Astrocyte (in vitro differentiated cells and primary cell): ENCODE results near the gene ATP2B2. TPM values are rescaled to one million over a fixed set of nuclear protein-coding genes. Genes with fewer than 3 reads are reported as not detected.

Experiments
- DNase-seq: peaks from one replicate; pipeline ENCODE4 v3.0.0-alpha.2; 2010; ENCODE audit warnings: low read depth
- FAIRE-seq: peaks from 2 replicates; lab custom pipeline; 2011; peaks lifted over from hg19 to GRCh38; lab: Jason Lieb, UNC
- H2AFZ ChIP-seq: 2 replicates; pipeline ENCODE4 v1.6.0; 2012; ENCODE audit warnings: low read depth, low read length, inconsistent platforms
- H3K27ac ChIP-seq: 2 replicates; pipeline ENCODE4 v1.5.1; 2011; ENCODE audit warnings: low read depth, low read length, inconsistent platforms
- H3K27me3 ChIP-seq: 2 replicates; pipeline ENCODE4 v1.6.0; 2011; ENCODE audit warnings: low read length, inconsistent platforms; ENCODE audit not compliant: insufficient read depth
- H3K36me3 ChIP-seq: 2 replicates; pipeline ENCODE4 v1.5.1; 2011; ENCODE audit warnings: low read length, inconsistent platforms; ENCODE audit not compliant: insufficient read depth
- H3K4me1 ChIP-seq: 2 replicates; pipeline ENCODE4 v1.5.1; 2011; ENCODE audit warnings: low read length, inconsistent platforms; ENCODE audit not compliant: insufficient read depth
- H3K4me2 ChIP-seq: 2 replicates; pipeline ENCODE4 v1.6.0; 2012; ENCODE audit warnings: low read length, inconsistent platforms
- H3K4me3 ChIP-seq: 2 replicates; pipeline ENCODE4 v1.5.1; 2011; ENCODE audit warnings: low read depth, mild to moderate bottlenecking, low read length, inconsistent platforms; ENCODE audit not compliant: insufficient read depth
- H3K79me2 ChIP-seq: 2 replicates; pipeline ENCODE4 v1.6.0; 2012; ENCODE audit warnings: mild to moderate bottlenecking, low read length, inconsistent platforms; ENCODE audit not compliant: insufficient read depth
- H3K9ac ChIP-seq: 2 replicates; pipeline ENCODE4 v1.6.0; 2012; ENCODE audit warnings: mild to moderate bottlenecking, low read length, inconsistent platforms
- H3K9me3 ChIP-seq: 2 replicates; pipeline ENCODE4 v1.5.1; 2012; ENCODE audit warnings: low read depth, mild to moderate bottlenecking, low read length, inconsistent platforms; ENCODE audit not compliant: insufficient read depth
- H4K20me1 ChIP-seq: 2 replicates; pipeline ENCODE4 v1.6.0; 2012; ENCODE audit warnings: low read length, inconsistent platforms; ENCODE audit not compliant: insufficient read depth
- H3K27ac Mint-ChIP-seq: one replicate; pipeline ENCODE4 v1.8.0; 2021; ENCODE audit warnings: mild to moderate bottlenecking, mixed read lengths; ENCODE audit not compliant: unreplicated experiment
- H3K27me3 Mint-ChIP-seq: one replicate; pipeline ENCODE4 v1.8.0; 2021; ENCODE audit warnings: low read depth, mixed read lengths; ENCODE audit not compliant: unreplicated experiment
- H3K36me3 Mint-ChIP-seq: one replicate; pipeline ENCODE4 v1.8.0; 2021; ENCODE audit warnings: low read depth, mixed read lengths; ENCODE audit not compliant: unreplicated experiment
- H3K4me1 Mint-ChIP-seq: one replicate; pipeline ENCODE4 v1.8.0; 2021; ENCODE audit warnings: low read depth, mixed read lengths; ENCODE audit not compliant: unreplicated experiment
- H3K4me3 Mint-ChIP-seq: one replicate; pipeline ENCODE4 v1.8.0; 2021; ENCODE audit warnings: mild to moderate bottlenecking, moderate library complexity, mixed read lengths; ENCODE audit not compliant: unreplicated experiment
- H3K9me3 Mint-ChIP-seq: one replicate; pipeline ENCODE4 v1.8.0; 2021; ENCODE audit warnings: mild to moderate bottlenecking, mixed read lengths; ENCODE audit not compliant: unreplicated experiment
- EZH2 ChIP-seq: IDR thresholded peaks from 2 replicates; pipeline ENCODE4 v1.6.1; 2012; ENCODE audit warnings: mild to moderate bottlenecking, low read length, inconsistent platforms; ENCODE audit not compliant: insufficient read depth
- total RNA-seq: library from RNA; stranded (reverse); gene quantifications from 2 replicates; pipeline ENCODE4 v1.2.1, GENCODE V29; 2021
- TF ChIP-seq, protein P1 (sequence below): IDR thresholded peaks from 2 replicates; pipeline ENCODE4 v1.5.1; 2011; ENCODE audit warnings: low read depth, mild to moderate bottlenecking, inconsistent platforms, low read length, moderate library complexity; ENCODE audit not compliant: insufficient read depth

Gene ATP2B2
- total RNA-seq, 1 donor from 2014 or later, result 0.05 TPM

DNA sequence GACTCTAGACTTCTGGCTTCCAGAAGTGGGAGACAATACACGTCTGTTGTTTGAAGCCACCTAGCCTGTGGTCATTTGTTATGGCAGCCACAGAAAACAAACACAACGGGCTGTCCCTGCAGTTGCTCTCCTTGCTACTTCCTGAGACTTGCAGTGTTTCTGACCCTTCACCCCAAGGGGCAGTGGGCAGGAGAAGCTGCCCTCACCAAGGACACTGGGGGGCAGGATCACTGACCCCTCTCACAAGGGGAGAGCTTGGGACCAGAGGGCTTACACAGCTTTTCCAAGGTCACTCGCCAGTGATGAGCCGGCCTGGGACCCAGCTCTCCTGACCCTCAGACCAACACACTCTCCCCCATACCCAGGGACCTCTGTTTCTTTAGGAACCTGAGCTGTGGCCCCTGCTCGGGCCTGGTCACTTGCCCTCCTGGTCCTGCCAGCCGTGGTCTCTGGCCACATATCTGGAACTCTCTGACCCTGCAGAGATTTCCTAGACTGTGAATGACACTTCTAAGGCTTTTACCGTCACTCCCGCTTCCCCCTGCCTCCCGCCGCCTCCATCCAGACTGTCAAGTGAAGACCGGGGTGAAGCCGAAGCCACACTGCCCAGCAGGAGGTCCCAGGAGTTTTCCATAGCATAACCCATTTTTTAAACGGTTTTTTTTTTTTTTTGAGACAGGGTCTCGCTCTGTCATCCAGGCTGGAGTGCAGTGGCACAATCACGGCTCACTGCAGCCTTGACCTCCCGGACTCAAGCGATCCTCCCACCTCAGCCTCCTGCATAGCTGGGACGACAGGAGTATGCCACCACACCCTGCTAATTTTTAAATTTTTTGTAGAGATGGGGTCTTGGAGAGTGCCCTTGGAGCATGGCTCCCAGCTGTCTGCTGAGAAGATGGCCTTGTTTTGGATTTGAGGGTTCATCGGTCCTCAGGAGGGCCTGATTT, 4.4 kb downstream of the ATP2B2 start:
- Histone ChIP-seq H3K9me3 (no peaks in the 10 kb centered on the region), H3K27ac (no peak overlapping the region), H3K27me3 (peaks cover 20% of the 10 kb centered on the region), H2AFZ (no peak overlapping the region), H3K79me2 (no peaks in the 10 kb centered on the region), H3K9ac (no peak overlapping the region), H4K20me1 (no peaks in the 10 kb centered on the region), H3K4me3 (no peak overlapping the region), H3K4me1 (peaks cover 6% of the 10 kb centered on the region), H3K4me2 (no peak overlapping the region), H3K36me3 (no peaks in the 10 kb centered on the region)
- Mint-ChIP-seq H3K9me3 (no peaks in the 10 kb centered on the region), H3K27me3 (peaks cover 65% of the 10 kb centered on the region), H3K27ac (no peak overlapping the region), H3K4me3 (no peak overlapping the region), H3K4me1 (no peaks in the 10 kb centered on the region), H3K36me3 (no peaks in the 10 kb centered on the region)
- no peak for DNase-seq
- FAIRE-seq, result no peak
- no peak for TF ChIP-seq EZH2
- TF ChIP-seq, protein P1, sequence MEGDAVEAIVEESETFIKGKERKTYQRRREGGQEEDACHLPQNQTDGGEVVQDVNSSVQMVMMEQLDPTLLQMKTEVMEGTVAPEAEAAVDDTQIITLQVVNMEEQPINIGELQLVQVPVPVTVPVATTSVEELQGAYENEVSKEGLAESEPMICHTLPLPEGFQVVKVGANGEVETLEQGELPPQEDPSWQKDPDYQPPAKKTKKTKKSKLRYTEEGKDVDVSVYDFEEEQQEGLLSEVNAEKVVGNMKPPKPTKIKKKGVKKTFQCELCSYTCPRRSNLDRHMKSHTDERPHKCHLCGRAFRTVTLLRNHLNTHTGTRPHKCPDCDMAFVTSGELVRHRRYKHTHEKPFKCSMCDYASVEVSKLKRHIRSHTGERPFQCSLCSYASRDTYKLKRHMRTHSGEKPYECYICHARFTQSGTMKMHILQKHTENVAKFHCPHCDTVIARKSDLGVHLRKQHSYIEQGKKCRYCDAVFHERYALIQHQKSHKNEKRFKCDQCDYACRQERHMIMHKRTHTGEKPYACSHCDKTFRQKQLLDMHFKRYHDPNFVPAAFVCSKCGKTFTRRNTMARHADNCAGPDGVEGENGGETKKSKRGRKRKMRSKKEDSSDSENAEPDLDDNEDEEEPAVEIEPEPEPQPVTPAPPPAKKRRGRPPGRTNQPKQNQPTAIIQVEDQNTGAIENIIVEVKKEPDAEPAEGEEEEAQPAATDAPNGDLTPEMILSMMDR, result no peak

DNA sequence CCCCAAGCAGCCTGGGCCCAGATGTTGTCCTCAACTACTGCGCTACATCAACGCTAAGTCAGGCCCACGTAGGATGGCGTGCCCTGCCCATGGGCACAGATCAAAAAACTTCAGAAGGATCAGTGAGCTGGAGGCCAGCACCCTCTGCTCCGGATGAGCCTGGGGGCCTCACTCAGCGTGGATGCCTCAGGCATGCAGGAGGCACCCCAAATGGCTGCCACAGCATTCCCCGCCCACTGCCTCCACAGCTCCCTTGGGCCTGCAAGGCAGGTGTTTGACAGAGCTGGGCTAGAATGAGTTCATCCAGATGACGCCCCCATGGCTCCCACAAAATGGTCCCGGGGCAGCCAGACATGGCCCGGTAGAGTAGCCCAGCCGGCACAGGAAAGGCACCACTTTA, 7.1 kb downstream of the ATP2B2 start:
- no peak overlapping the region for H3K4me3 Mint-ChIP-seq

More for the DNA sequence above, 7.1 kb downstream of the ATP2B2 start:
- Histone ChIP-seq H3K36me3 (no peaks in the 10 kb centered on the region), H4K20me1 (no peaks in the 10 kb centered on the region), H3K9me3 (no peaks in the 10 kb centered on the region), H3K27ac (no peak overlapping the region), H3K4me1 (no peaks in the 10 kb centered on the region), H3K4me2 (no peak overlapping the region), H3K79me2 (no peaks in the 10 kb centered on the region), H3K9ac (no peak overlapping the region), H3K4me3 (no peak overlapping the region), H2AFZ (no peak overlapping the region), H3K27me3 (peaks cover 6% of the 10 kb centered on the region)
- no peaks in the 10 kb centered on the region for H3K4me1 Mint-ChIP-seq
- H3K36me3 Mint-ChIP-seq, result peaks cover 1% of the 10 kb centered on the region
- no peak for FAIRE-seq
- no peaks in the 10 kb centered on the region for H3K9me3 Mint-ChIP-seq
- no peak overlapping the region for H3K27ac Mint-ChIP-seq
- H3K27me3 Mint-ChIP-seq, result peaks cover 71% of the 10 kb centered on the region
- no peak for DNase-seq
- TF ChIP-seq, protein P1, result no peak
- no peak for TF ChIP-seq EZH2
